Lung microvascular endothelial cell (primary cell): ENCODE results near the gene ECSIT. TPM values are rescaled to one million over a fixed set of nuclear protein-coding genes. Genes with fewer than 3 reads are reported as not detected.
A peak's percentile ranks its signal among the peaks of the same experiment; 100 is the strongest.

Source experiments
- DNase-seq, 2 donors: peaks; one replicate each; pipeline versions ENCODE4 v3.0.0 to v3.0.0-alpha.2; 2010; ENCODE audit warnings: low read depth in 2 of 2
- total RNA-seq: library from RNA; depleted of rRNA; stranded (reverse); fragments of >200 nt; gene quantifications from 2 replicates; pipeline ENCODE4 v1.2.1, GENCODE V29; 2014

ECSIT gene
- total RNA-seq, 1 donor from 2014 or later = 21.4 TPM

- no peak for DNase-seq
Measured at GRCh38 chr19:11550265-11550664, 21.3 kb upstream of the ECSIT start.

GRCh38 chr19:11549386-11549953, 20.5 kb upstream of the ECSIT start:
- no peak for DNase-seq

- DNase-seq = no peak
Measured at GRCh38 chr19:11547929-11548700, 19.2 kb upstream of the ECSIT start.

- no peak for DNase-seq
Measured at GRCh38 chr19:11541238-11541637, 12.3 kb upstream of the ECSIT start.

GRCh38 chr19:11540645-11541044, 11.7 kb upstream of the ECSIT start:
- no peak for DNase-seq

- no peak for DNase-seq
Measured at GRCh38 chr19:11539495-11540365, 10.8 kb upstream of the ECSIT start.

- DNase-seq = no peak
Measured at GRCh38 chr19:11538232-11539036, 9.5 kb upstream of the ECSIT start, which contains the start of gene CNN1. Gene CNN1, plus strand, starts transcription at chr19:11538851. Its CDS starts 77 bp downstream, at chr19:11538928.

- DNase-seq = peak; percentile 91 to 93
Measured at GRCh38 chr19:11535792-11536595, 7.1 kb upstream of the ECSIT start.

GRCh38 chr19:11534948-11535347, 6.0 kb upstream of the ECSIT start:
- DNase-seq = no peak

GRCh38 chr19:11534538-11534937, 5.6 kb upstream of the ECSIT start:
- DNase-seq = no peak

GRCh38 chr19:11530432-11530831, 1.5 kb upstream of the ECSIT start:
- peak; percentile 87 to 91 for DNase-seq

- no peak for DNase-seq
Measured at GRCh38 chr19:11519138-11519537, 9.8 kb downstream of the ECSIT start.

- DNase-seq = no peak
Measured at GRCh38 chr19:11513946-11514345, 15.0 kb downstream of the ECSIT start.

- no peak for DNase-seq
Measured at GRCh38 chr19:11510444-11510843, 18.5 kb downstream of the ECSIT start.

GRCh38 chr19:11507370-11508078, 21.4 kb downstream of the ECSIT start:
- DNase-seq = no peak

GRCh38 chr19:11506967-11507366, 22.0 kb downstream of the ECSIT start:
- DNase-seq = no peak

- DNase-seq = no peak
Measured at GRCh38 chr19:11506101-11506555, 22.8 kb downstream of the ECSIT start.

GRCh38 chr19:11505504-11506100, 23.3 kb downstream of the ECSIT start, which contains the start of gene ZNF653:
Gene ZNF653, minus strand, starts transcription at chr19:11505839. Its CDS starts 53 bp downstream, at chr19:11505786.
- peak; percentile 95 to 97 for DNase-seq

- DNase-seq = peak; percentile 95 to 98
Measured at GRCh38 chr19:11505032-11505503, 23.9 kb downstream of the ECSIT start.
